GM18909 (cell line): ENCODE data around the gene NTRK2.

Experiments
- ATAC-seq: cut with Tn5 transposase; IDR thresholded peaks from one replicate; pipeline ENCODE4 v1.9.1; 2021; ENCODE audit warnings: mild to moderate bottlenecking; ENCODE audit not compliant: unreplicated experiment, poor library complexity

The NTRK2 gene

DNA sequence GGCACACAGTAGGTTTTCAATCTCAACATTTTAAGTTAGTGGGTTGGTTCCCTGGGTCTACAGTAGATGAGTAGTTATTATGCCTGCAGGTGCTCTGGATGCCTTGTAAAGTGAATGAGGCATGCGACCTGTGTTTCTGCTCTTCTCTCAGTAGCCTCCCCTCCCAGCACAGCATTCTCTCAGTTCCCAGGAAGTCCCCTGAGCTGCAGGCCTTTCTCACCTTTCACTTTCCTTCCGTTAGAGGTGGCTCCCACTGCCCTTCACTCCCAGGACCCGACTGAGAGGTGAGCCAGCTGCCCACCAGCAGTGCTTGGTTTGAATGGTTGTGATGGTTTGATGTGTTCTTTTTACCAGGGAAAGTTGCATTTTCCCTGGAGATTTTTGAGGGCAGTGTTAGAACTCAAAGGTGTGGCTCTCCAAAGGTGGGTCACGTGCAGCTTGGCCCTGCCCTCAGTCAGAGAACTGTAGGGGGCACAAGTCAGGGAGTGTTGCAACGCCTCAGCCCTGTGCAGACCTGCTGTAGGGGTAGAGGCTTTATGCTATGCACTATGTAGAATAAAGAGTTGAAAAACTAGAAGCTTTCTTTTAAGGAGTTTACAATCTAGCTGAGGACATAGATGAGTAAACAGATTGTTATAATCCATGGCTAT, 173.8 kb downstream of the NTRK2 start:
- no peak for ATAC-seq

DNA sequence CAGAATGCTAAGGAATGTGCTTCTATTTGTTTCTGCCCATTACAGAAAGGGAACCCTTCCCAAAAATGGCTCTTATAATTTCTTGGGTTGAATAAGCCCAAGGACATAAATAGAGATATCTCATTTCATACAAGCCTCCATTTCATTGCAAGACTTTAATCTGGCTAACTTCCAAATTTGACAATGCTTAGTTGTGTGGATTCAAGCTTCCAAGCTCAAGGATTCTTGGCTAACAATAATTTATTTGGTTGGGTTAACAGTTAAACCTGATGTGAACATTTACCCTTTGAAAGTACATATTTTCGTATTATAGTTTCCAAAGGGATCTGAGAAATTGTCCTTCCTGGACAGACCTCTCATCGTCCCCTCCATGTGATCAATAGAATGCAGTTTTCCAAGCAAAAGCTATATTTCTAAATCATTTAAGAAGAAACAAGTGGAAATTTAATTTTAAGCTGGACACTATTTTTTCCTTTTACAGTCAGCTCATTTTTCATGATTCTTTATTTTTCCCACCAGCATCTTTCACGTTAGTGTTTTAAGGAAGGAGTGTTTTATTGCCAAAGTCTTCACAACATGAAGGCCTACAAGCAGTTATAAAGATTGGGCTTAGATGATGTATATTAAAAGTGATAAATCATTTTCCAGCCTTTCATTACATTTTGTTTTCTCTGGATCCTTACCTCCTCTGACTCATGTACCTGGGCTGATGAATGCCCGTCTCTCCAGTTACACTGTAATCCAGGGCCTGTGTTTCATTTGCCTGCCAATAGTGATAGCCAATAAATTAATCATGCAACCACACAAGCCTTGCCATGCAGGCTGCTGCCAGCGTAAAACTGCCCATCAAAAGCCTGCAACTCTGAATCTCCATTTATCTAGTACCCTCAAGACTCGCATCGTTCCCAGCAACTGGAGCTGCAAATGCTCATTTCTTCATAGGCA, 176.7 kb downstream of the NTRK2 start:
- ATAC-seq, result no peak

GRCh38 chr9:84846906-84847305, 177.4 kb downstream of the NTRK2 start:
- ATAC-seq, result no peak

GRCh38 chr9:84849049-84849448, 179.5 kb downstream of the NTRK2 start:
- no peak for ATAC-seq

DNA sequence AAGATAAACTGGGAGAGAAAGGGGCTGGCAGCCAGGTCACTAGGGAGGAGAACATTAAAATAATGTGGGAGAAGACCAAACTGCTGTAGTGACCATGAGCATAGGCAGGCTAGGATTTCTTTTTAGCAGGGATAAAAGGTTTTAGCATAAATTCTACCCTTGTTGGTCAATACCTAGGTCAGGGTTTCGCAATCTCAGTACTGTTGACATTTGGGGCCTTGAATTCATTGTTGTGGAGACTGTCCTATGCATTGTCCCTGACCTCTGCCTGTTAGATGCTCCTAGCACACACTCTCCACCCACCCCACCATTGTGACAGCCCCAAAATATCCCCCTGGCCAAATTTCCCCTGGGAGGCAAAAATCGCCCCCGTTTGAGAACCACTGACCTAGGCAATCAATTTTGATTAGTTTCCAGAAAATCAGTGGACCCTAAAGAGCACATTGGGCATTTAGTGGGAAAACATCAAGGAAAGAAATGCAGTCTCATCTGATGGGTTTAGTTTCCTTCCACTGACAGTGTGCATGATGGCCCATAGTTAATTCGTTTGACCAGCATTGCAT, 181.4 kb downstream of the NTRK2 start:
- ATAC-seq, result no peak

DNA sequence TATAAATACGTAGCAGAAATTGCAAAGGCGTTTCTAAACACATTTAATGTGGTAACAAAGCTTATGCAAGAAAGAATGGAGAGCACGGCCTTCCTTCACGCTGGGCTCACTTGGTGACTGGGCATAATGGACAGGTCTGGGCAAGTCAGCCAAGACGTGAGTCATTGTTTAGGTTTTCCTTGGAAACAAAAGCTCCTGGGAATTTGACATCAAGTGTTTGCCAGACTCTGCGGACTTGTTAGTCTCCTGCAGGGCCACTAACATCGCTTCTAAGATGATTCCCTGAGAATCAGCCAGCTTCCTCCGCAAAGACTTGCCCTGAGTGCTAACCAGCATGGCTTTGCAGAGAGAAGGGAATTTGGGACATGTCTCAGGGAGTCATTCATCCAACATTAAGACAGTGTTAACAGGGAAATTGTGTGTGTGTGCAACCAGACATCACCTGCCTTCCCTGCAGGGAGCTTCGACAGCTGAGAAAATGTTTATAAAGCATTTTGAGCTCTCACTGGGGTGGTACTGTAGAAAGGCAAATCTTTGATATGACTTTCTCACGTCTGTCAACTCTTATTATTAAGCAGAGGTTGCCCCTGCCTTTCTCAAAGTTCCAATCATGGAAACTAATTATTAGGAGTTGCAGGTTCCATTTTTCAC, 182.5 kb downstream of the NTRK2 start:
- no peak for ATAC-seq

DNA sequence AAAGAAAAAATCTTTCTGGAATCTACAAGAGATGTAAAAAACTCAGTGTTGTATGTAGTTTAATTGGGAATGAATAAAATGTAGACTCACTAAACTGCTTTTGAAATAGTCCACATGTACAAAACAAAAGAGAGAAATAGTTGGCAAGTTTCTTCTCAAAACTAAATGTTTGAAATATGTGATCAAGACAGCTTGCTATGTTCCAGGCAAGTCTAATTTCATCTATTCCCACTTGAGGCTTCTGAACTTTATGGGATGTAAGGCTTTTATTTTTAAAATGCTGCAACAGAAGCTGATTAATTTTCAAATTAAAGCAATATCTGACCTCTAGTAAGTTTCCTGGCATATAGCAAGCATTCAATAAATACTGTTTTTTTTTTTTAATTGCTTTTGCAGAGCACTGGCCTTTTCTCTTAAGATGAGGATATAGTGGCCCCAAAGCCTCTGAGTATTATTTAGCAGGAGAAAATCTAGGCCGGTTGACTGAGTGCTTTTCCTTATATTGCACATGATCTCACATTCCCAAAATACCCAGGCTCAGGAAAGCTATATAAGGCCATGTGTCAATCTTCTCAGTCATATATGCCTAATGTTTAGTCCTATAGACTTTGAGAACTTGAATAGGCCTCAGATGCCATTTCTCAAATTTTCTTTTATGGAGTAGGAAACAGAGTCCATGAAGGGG, 183.2 kb downstream of the NTRK2 start:
- ATAC-seq, result no peak

GRCh38 chr9:84856181-84856632, 186.7 kb downstream of the NTRK2 start:
- no peak for ATAC-seq

DNA sequence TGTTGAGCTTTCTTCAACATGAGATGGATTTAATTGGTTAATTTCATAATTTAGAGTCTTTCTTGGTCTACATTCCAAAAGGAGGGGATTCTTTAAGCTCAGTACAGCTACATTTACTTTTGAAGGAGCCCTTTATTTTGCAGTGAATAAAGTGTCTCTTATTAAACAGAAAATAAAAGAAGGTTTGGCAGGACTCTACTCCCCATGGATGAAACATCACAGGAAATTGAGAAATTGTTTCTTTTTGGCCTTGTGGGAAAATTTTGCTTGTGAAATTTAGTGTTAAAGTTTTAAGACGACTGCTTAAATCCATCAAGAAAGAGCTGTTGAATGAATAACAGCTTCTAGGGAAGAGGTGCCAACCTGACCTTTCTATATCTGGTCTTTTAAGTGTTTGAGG, 187.7 kb downstream of the NTRK2 start:
- ATAC-seq, result no peak

DNA sequence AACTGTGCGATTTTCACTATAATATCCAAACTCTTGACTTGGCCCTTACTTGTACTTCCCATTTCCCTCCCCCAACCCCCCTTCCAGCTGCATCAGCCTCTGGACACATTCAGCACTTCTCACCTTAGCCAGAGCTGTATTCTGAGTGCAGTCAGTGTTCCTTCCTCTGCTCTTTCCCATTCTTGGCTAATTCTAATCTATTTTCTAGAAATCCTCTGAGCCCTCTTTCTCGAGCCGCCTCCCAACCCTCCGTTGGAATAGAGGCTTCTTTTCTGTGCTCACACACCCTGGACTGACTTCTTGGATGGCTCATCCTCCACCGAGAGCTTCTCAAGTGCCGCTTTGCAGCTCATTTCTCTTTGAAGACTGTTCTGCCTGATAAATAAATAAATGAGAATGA, 188.8 kb downstream of the NTRK2 start:
- ATAC-seq, result no peak

DNA sequence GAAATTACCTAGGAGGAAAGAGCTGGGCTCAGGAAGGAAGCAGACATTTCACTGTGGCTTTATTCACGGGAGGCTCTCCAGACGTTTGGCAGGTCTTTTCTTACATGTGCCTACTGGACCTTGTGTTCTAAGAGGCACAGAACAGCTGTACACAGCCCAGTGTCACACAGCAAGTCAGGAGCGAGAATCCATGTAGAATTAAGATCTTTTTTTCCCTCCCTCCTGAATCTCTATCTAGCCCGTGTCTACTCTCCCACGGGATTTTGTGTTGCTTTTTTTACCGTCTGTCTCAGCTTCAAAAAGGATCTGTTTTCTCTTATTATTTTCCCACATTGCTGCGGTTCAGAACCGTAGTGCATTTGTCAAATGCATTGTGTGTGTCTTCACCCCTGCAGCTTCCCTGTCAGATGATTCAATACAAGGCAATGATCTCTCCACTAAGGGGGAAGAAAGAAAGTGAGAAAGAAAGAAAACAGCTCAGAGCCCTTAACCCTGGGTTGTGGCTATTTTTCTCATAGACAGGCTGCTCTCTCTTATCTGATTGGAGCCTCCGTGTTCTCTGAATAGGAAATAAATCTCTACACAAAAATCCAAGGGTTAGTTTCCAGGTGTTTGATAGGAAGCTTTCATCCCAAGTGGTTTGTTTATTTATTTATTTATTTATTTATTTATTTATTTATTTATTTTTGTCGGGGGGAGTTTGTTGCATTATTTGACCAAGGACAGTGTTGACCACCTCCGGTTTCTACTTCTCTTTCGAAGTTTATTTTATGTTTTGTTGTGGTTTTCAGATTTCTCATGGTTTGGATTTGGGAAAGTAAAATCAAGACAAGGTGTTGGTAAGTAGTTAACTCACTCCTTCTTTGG, 191.0 kb downstream of the NTRK2 start:
- no peak for ATAC-seq

DNA sequence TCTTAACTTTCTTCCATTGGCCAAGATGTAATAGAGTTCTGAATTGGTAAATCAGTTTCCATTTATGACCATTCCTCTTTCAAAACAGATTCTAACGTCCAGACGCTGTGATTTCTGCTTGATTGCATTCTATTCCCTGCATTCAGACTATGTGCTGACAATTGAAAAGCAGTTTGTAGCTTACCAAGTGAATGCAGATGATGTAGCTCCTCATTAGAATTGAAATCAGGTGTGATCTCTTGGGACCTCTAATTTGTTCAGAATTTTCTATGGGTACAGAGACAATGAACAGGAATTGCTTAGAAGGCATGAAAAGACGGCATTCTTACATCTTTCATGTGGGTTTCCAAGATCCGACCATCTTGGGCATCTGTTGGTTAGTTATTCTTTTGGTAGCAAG, 191.9 kb downstream of the NTRK2 start:
- ATAC-seq, result no peak

GRCh38 chr9:84862308-84862707, 192.8 kb downstream of the NTRK2 start:
- ATAC-seq, result no peak

DNA sequence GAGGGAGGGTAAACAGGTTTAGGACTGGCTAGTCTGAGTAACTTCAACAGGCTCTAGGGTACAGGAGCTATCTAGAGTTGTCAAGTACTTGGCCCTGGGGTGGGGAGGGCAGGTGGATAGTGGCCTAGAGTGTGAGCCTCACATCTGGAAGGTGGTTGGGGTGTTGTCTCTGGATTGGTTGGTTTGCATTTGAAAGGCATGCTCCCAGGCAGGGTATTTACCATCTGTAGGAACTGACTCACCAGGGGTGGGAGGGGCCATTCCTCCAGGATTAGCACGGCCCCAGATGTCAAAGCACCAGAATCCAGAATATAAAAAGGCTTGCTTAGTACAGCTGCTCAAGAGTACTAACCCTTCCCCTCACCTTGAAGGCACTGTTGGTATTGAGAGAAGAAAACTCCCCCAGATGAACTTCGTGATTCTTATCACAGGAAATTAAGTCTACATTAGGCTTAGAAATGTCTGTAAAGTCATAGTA, 193.3 kb downstream of the NTRK2 start:
- no peak for ATAC-seq

DNA sequence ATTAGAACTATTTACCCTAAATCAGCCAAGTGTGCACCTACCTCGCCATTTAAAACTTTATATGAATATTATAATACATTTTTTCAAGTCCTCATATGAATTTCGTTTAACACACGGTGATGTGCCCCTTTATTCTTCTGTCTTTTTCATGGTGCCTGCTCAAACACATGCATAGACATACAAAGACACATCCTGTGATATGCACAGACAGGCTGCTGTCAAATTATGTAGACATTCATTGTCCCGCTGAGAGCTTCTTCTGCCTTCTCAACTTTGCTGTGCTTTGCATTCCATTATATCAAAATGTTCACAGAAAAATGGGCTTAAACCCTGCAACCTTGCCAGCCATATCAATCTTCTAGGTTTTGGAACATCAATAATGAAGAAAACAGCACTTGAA, 193.8 kb downstream of the NTRK2 start:
- no peak for ATAC-seq

- ATAC-seq, result no peak
These were observed 197.1 kb downstream of the NTRK2 start for GRCh38 chr9:84866396-84867175.

DNA sequence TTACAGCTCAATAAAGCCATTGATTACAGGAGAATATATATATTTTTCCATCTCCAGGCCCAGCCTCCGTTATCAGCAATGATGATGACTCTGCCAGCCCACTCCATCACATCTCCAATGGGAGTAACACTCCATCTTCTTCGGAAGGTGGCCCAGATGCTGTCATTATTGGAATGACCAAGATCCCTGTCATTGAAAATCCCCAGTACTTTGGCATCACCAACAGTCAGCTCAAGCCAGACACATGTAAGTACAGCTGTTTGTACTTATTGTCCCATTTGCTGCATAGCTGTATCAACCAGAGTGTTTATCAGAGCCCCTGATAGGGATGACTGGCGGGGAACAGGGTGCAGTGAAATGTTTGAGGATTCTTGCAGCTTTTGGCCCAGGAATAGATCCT, 197.7 kb downstream of the NTRK2 start:
- ATAC-seq, result no peak

- ATAC-seq, result no peak
These were observed 199.6 kb downstream of the NTRK2 start for GRCh38 chr9:84869091-84869490.
